Body of pancreas (tissue), 4 donors: ENCODE data around the gene LRFN4. TPM values are rescaled to one million over a fixed set of nuclear protein-coding genes. Genes with fewer than 3 reads are reported as not detected.

Source experiments
- ATAC-seq: fragments of 150-250 bp; one replicate; pipeline ENCODE4 v1.9.1; 2016
- DNase-seq, 4 donors: peaks; one replicate each; pipeline ENCODE4 v3.0.0-alpha.2; 2019
- H3K27ac ChIP-seq, 4 donors: fragments of 200-600 bp; sonication (generic); 1 replicate in 3 of 4; 2 replicates in 1 of 4; pipeline versions ENCODE4 v1.5.1 to v1.6.1; 2016 to 2019; ENCODE audit warnings: mild to moderate bottlenecking in 1 of 4, mixed read lengths in 1 of 4, moderate library complexity in 1 of 4
- H3K27me3 ChIP-seq, 2 donors: fragments of 200-600 bp; sonication (generic); one replicate each; pipeline ENCODE4 v1.6.0; 2016; ENCODE audit warnings: mild to moderate bottlenecking in 1 of 2
- H3K36me3 ChIP-seq, 2 donors: fragments of 200-600 bp; sonication (generic); replicated peaks in 1 of 2; 2 replicates each; pipeline ENCODE4 v1.5.1; 2016; ENCODE audit warnings: low read depth in 2 of 2; ENCODE audit not compliant: insufficient read depth in 1 of 2
- H3K4me1 ChIP-seq: fragments of 200-600 bp; sonication (generic); one replicate; pipeline ENCODE4 v1.6.0; 2016
- H3K4me3 ChIP-seq, 2 donors: fragments of 200-600 bp; sonication (generic); 1 replicate in 1 of 2; 2 replicates in 1 of 2; pipeline ENCODE4 v1.5.1; 2016 to 2019
- H3K9me3 ChIP-seq, 3 donors: fragments of 200-600 bp; sonication (generic); 1 replicate in 2 of 3; 2 replicates in 1 of 3; pipeline ENCODE4 v1.5.1; 2016
- CTCF ChIP-seq, 7 experiments: fragments of 450-650 bp in 4 of 7; fragments of 200-600 bp in 3 of 7; sonication (generic) in 3 of 7; IDR thresholded peaks; one replicate each; pipeline ENCODE4 v1.5.1; 2016 to 2019; ENCODE audit warnings: antibody characterized with exemption in 7 of 7
- POLR2A ChIP-seq, 3 donors: fragments of 450-650 bp; IDR thresholded peaks; one replicate each; pipeline ENCODE4 v1.6.1; 2016; ENCODE audit warnings: antibody characterized with exemption in 3 of 3, mild to moderate bottlenecking in 2 of 3
- WGBS, 2 donors: methylation state at CpG; one replicate each; pipeline ENCODE4 v1.1.5; 2017; 5-methylcytosine and 5-hydroxymethylcytosine counted together
- intact Hi-C: fragments of 100-400 bp; cut with DNase I; formaldehyde crosslinking; loops from one replicate; pipeline ENCODE4 v1.15.1; 2023
- total RNA-seq, 2 donors: library from RNA; depleted of rRNA; stranded (reverse); fragments of >200 nt; gene quantifications; one replicate each; pipeline ENCODE4 v1.1.0, GENCODE V29; 2016

Gene LRFN4
- total RNA-seq, 2 donors from 2014 or later = 2.3 to 3.0 TPM

GRCh38 chr11:66844496-66845142 lies 12.2 kb upstream of the LRFN4 start:
- ATAC-seq (no peak), DNase-seq (peak in 2 of 4 donors; percentile 11 to 15)
- H3K27me3 ChIP-seq = no peaks in the 10 kb centered on the region
- H3K36me3 ChIP-seq = peaks cover 0 to 6% of the 10 kb centered on the region in 2 donors
- WGBS, 2 donors = 83 to 87% methylated on average over 5 to 12 of the region's 12 CpGs
- no peak overlapping the region for H3K4me3 ChIP-seq
- peaks cover 42% of the 10 kb centered on the region for H3K4me1 ChIP-seq
- intact Hi-C loops = no loop called here
- H3K27ac ChIP-seq = peak overlapping the region in 1 of 4 donors; percentile 98
- TF ChIP-seq POLR2A (IDR thresholded peaks at IDR 0.05) (no peak), CTCF (IDR thresholded peaks at IDR 0.05) (no peak)
- no peaks in the 10 kb centered on the region for H3K9me3 ChIP-seq

GRCh38 chr11:66845143-66845875 lies 11.6 kb upstream of the LRFN4 start:
- intact Hi-C loops = no loop called here
- 84 to 86% methylated on average over 13 to 15 of the region's 15 CpGs for WGBS, 2 donors
- H3K4me3 ChIP-seq = no peak overlapping the region
- DNase-seq (peak in 1 of 4 donors; percentile 11), ATAC-seq (no peak)
- no peaks in the 10 kb centered on the region for H3K27me3 ChIP-seq
- TF ChIP-seq CTCF (IDR thresholded peaks at IDR 0.05) (no peak), POLR2A (IDR thresholded peaks at IDR 0.05) (no peak)
- H3K9me3 ChIP-seq = no peaks in the 10 kb centered on the region
- H3K27ac ChIP-seq = no peak overlapping the region
- H3K36me3 ChIP-seq = peaks cover 0 to 6% of the 10 kb centered on the region in 2 donors
- peaks cover 41% of the 10 kb centered on the region for H3K4me1 ChIP-seq

GRCh38 chr11:66845876-66846212 lies 11.0 kb upstream of the LRFN4 start:
- H3K36me3 ChIP-seq = peaks cover 0 to 6% of the 10 kb centered on the region in 2 donors

GRCh38 chr11:66846671-66847091 lies 10.2 kb upstream of the LRFN4 start:
- no peaks in the 10 kb centered on the region for H3K27me3 ChIP-seq
- no peak overlapping the region for H3K4me3 ChIP-seq
- peaks cover 27% of the 10 kb centered on the region for H3K4me1 ChIP-seq
- H3K36me3 ChIP-seq = peaks cover 0 to 6% of the 10 kb centered on the region in 2 donors
- H3K27ac ChIP-seq = no peak overlapping the region
- intact Hi-C loops = no loop called here
- WGBS, 2 donors = 78 to 85% methylated on average over 4 of the region's 4 CpGs
- H3K9me3 ChIP-seq = no peaks in the 10 kb centered on the region
- no peak for ATAC-seq
- TF ChIP-seq POLR2A (IDR thresholded peaks at IDR 0.05) (no peak), CTCF (IDR thresholded peaks at IDR 0.05) (no peak)
- DNase-seq = peak in 1 of 4 donors; percentile 10

More at GRCh38 chr11:66845876-66846212, 11.0 kb upstream of the LRFN4 start:
- 76 to 83% methylated on average over 4 to 9 of the region's 9 CpGs for WGBS, 2 donors
- Histone ChIP-seq H3K27ac (no peak overlapping the region), H3K4me3 (no peak overlapping the region), H3K27me3 (no peaks in the 10 kb centered on the region), H3K9me3 (no peaks in the 10 kb centered on the region), H3K4me1 (peaks cover 36% of the 10 kb centered on the region)
- ATAC-seq = no peak
- intact Hi-C loops = no loop called here
- peak in 1 of 4 donors; percentile 11 for DNase-seq
- TF ChIP-seq POLR2A (IDR thresholded peaks at IDR 0.05) (no peak), CTCF (IDR thresholded peaks at IDR 0.05) (no peak)
